ENCODE measurements around the gene ITGB2. TPM values are rescaled to one million over a fixed set of nuclear protein-coding genes. Genes with fewer than 3 reads are reported as not detected.

Gene ITGB2
- total RNA-seq, 1 donor from 2014 or later = 65.5 TPM

DNA sequence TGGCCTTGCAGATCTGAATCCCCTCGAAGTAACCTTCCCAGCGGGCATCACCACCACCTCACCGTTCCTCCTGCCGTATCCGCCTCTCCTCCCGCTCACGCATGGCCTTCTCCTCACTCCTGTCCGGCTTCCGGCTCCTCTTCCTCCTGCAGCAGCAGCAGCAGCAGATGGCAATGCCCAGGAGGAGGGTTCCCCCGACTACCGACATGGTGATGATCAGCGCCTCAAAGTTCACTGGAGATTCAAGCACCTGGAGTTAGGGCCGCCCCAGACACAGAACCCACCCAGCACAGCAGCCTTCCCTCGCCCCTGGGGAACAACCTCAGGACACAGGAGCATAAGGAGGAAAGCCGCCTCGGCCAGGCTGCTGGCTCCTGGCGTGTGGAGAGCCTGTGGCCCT lies 64.6 kb downstream of the ITGB2 start:
- H3K36me3 ChIP-seq = peaks cover 89 to 98% of the 10 kb centered on the region in 2 donors
- no peaks in the 10 kb centered on the region for H3K27me3 ChIP-seq
- no peaks in the 10 kb centered on the region for H3K4me1 ChIP-seq
- H3K27ac ChIP-seq = no peak overlapping the region
- DNase-seq (ENCODE audit: low spot score in 2 of 2) = no peak
- intact Hi-C loops (cut with DNase I) = no loop called here
- no peaks in the 10 kb centered on the region for H3K9me3 ChIP-seq
- TF ChIP-seq, protein P1, sequence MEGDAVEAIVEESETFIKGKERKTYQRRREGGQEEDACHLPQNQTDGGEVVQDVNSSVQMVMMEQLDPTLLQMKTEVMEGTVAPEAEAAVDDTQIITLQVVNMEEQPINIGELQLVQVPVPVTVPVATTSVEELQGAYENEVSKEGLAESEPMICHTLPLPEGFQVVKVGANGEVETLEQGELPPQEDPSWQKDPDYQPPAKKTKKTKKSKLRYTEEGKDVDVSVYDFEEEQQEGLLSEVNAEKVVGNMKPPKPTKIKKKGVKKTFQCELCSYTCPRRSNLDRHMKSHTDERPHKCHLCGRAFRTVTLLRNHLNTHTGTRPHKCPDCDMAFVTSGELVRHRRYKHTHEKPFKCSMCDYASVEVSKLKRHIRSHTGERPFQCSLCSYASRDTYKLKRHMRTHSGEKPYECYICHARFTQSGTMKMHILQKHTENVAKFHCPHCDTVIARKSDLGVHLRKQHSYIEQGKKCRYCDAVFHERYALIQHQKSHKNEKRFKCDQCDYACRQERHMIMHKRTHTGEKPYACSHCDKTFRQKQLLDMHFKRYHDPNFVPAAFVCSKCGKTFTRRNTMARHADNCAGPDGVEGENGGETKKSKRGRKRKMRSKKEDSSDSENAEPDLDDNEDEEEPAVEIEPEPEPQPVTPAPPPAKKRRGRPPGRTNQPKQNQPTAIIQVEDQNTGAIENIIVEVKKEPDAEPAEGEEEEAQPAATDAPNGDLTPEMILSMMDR (IDR thresholded peaks at IDR 0.05) = no peak
- H3K4me3 ChIP-seq = no peak overlapping the region

DNA sequence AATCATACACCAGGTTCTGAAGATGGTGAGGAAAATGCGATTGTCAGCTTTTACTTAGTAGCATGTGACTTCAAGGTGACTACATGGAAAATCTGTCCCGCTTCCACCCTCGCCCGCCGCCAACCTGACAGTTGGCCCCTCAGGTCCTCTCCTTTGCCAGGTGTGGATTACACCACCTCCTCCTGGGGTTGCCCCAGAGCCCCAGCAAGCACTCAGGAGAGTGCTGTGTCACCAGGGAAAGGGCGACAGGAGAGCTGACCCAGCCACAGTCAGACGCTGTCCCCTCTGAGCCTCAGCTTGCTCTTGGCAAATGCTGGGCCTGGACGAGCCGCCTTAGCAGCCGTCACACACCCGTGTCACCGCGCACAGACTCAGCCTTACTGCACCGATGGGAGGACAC lies 65.1 kb downstream of the ITGB2 start:
- intact Hi-C loops (cut with DNase I) = no loop called here
- no peak overlapping the region for H3K27ac ChIP-seq
- peaks cover 89 to 98% of the 10 kb centered on the region in 2 donors for H3K36me3 ChIP-seq

DNA sequence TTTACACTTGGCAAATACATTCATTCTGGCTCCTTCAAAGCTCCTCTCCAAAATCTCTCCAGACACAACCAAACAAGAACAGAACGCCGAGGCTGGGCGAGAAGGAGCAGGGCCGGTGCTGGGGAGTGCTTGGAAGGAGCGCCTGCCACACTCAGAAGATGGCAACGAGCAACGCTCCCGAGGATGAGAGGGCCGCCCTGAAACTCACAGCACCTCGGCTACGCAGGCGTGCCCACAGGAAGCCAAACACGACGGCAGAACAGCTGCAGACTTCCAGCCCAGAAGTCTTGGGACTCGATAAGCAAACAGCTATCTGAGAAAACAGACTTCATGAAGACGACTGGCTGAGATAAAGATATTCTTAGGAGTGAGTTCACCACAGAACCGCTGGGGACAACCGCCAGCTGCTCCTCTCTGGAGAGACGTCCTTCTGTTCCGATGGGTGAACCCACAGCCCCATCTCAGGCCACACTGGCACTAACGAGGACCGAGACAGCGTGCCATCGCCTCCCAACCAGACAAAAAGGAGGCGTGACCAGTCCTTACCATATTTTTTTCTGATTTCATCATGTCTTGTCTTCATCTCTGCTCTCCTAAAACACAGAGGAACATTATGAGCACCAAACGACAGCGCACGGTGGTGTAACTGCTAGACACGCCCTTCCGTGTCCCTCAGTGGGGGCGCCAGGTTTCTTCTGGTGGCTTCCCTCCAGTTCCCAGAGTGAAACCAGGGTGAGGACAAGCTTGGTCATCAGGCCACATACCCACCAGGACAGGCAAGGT lies 65.8 kb downstream of the ITGB2 start:
- Histone ChIP-seq H3K4me1 (no peaks in the 10 kb centered on the region), H3K27me3 (no peaks in the 10 kb centered on the region), H3K9me3 (no peaks in the 10 kb centered on the region), H3K27ac (no peak overlapping the region), H3K4me3 (no peak overlapping the region), H3K36me3 (peaks cover 93 to 98% of the 10 kb centered on the region in 2 donors)
- peak in 1 of 2 donors; percentile 54 for DNase-seq (ENCODE audit: low spot score in 2 of 2)
- intact Hi-C loops (cut with DNase I) = no loop called here
- TF ChIP-seq, protein P1 (IDR thresholded peaks at IDR 0.05) = no peak

More for the DNA sequence above, 65.1 kb downstream of the ITGB2 start:
- Histone ChIP-seq H3K27me3 (no peaks in the 10 kb centered on the region), H3K4me1 (no peaks in the 10 kb centered on the region), H3K9me3 (no peaks in the 10 kb centered on the region), H3K4me3 (no peak overlapping the region)
- TF ChIP-seq, protein P1 (IDR thresholded peaks at IDR 0.05) = no peak
- DNase-seq (ENCODE audit: low spot score in 2 of 2) = no peak

- intact Hi-C loops (cut with DNase I) = no loop called here
- no peak for DNase-seq (ENCODE audit: low spot score in 2 of 2)
- no peak overlapping the region for H3K27ac ChIP-seq
- TF ChIP-seq, protein P1 (IDR thresholded peaks at IDR 0.05) = no peak
- no peaks in the 10 kb centered on the region for H3K4me1 ChIP-seq
- no peaks in the 10 kb centered on the region for H3K27me3 ChIP-seq
- no peaks in the 10 kb centered on the region for H3K9me3 ChIP-seq
- H3K36me3 ChIP-seq = peaks cover 93 to 98% of the 10 kb centered on the region in 2 donors
- no peak overlapping the region for H3K4me3 ChIP-seq
Observed at GRCh38 chr21:44854391-44854663, 66.4 kb downstream of the ITGB2 start.

DNA sequence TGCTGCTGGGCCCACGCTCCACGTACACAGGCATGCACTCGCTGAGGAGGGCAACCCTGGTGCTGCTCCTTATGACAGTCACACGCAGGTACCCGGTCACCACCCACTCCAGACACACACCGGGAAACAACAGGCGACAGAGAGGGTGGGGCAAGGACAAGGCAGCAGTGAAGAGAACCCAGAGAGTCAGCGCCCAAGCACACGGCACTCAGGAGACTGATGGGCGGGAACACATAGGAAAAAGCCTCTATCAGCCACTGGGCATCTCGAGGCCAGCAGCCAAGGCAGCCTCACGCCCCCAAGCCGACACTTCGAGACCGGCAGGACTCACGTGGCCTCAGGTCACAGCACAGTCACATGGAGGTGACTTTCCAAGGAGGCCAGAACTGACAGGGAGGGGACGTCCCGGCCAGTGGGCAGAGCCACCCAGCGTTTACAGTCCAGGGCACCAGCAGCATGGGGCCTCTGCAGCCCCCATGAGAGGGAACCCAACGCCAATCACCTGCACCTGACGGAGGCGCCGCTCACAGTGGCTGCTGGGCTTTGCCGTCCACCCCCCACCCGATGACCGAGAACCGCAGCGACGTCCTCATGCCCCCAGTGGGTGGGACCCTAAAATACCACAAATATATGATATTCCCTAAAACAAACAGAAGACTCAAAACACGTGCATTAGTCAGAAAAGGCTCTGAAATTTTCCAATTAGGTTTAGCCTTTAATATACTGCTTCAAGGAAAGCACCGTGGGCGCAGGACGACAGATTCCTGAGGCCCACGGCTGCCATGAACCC lies 66.9 kb downstream of the ITGB2 start:
- Histone ChIP-seq H3K4me3 (no peak overlapping the region), H3K36me3 (peaks cover 93 to 98% of the 10 kb centered on the region in 2 donors), H3K4me1 (no peaks in the 10 kb centered on the region), H3K27me3 (no peaks in the 10 kb centered on the region), H3K27ac (no peak overlapping the region), H3K9me3 (no peaks in the 10 kb centered on the region)
- intact Hi-C loops (cut with DNase I) = no loop called here
- TF ChIP-seq, protein P1 (IDR thresholded peaks at IDR 0.05) = no peak
- no peak for DNase-seq (ENCODE audit: low spot score in 2 of 2)
